WTC11 (cell line): ENCODE data around the gene FARP2. TPM values are rescaled to one million over a fixed set of nuclear protein-coding genes. Genes with fewer than 3 reads are reported as not detected.
A peak's percentile ranks its signal among the peaks of the same experiment; 100 is the strongest.

Source experiments
- ATAC-seq: fragments of 200-7000 bp; cut with Tn5 transposase; 2 replicates; pipeline ENCODE4 v1.10.0; 2021; ENCODE audit warnings: mild to moderate bottlenecking, moderate library complexity
- CTCF ChIA-PET: fragments of 300-600 bp; sonication (Branson Sonifier 250); formaldehyde crosslinking; loops from one replicate; lab custom pipeline; 2021; ENCODE audit warnings: antibody characterized with exemption; lab: Charles Lee
- POLR2A ChIA-PET: fragments of 350-600 bp; sonication (Branson Sonifier 250); formaldehyde crosslinking; loops from one replicate; lab custom pipeline; 2021; ENCODE audit warnings: antibody characterized with exemption; lab: Charles Lee
- DNase-seq: peaks from one replicate; pipeline ENCODE4 v3.0.0; 2021; ENCODE audit warnings: low spot score
- H3K27ac Mint-ChIP-seq: 2 replicates; pipeline ENCODE4 v1.8.0; 2021; ENCODE audit warnings: mixed read lengths
- H3K27me3 Mint-ChIP-seq: 2 replicates; pipeline ENCODE4 v1.8.0; 2021; ENCODE audit warnings: low read depth, mild to moderate bottlenecking, moderate library complexity, mixed read lengths
- H3K36me3 Mint-ChIP-seq: 2 replicates; pipeline ENCODE4 v1.8.0; 2021; ENCODE audit warnings: mixed read lengths
- H3K4me1 Mint-ChIP-seq: 2 replicates; pipeline ENCODE4 v1.8.0; 2022; ENCODE audit warnings: mixed read lengths
- H3K4me3 Mint-ChIP-seq: 2 replicates; pipeline ENCODE4 v1.8.0; 2021; ENCODE audit warnings: mild to moderate bottlenecking, moderate library complexity, mixed read lengths
- H3K9me3 Mint-ChIP-seq: 2 replicates; pipeline ENCODE4 v1.8.0; 2021; ENCODE audit warnings: mixed read lengths
- AFF4 ChIP-seq: sonication (generic); formaldehyde crosslinking; IDR thresholded peaks from 2 replicates; pipeline ENCODE4 v1.8.1; 2023; ENCODE audit warnings: mild to moderate bottlenecking, missing genetic modification reagents, borderline replicate concordance
- AR ChIP-seq: fragments of 250-450 bp; sonication (Bioruptor Pico); IDR thresholded peaks from 2 replicates; pipeline ENCODE4 v1.9.0; 2021; ENCODE audit warnings: mild to moderate bottlenecking
- ATF2 ChIP-seq: sonication (generic); formaldehyde crosslinking; IDR thresholded peaks from 2 replicates; pipeline ENCODE4 v1.8.1; 2022; ENCODE audit warnings: low read depth, missing genetic modification reagents, borderline replicate concordance
- CBFB ChIP-seq: sonication (generic); formaldehyde crosslinking; IDR thresholded peaks from 2 replicates; pipeline ENCODE4 v1.8.1; 2022; ENCODE audit warnings: mild to moderate bottlenecking, low read depth, missing genetic modification reagents
- CREM ChIP-seq: sonication (generic); formaldehyde crosslinking; IDR thresholded peaks from 2 replicates; pipeline ENCODE4 v1.8.1; 2022; ENCODE audit warnings: mild to moderate bottlenecking, missing genetic modification reagents, moderate library complexity
- FOXK1 ChIP-seq: sonication (generic); formaldehyde crosslinking; IDR thresholded peaks from 2 replicates; pipeline ENCODE4 v1.8.0; 2022; ENCODE audit warnings: mild to moderate bottlenecking, moderate library complexity, missing genetic modification reagents
- GTF2I ChIP-seq: fragments of 250-450 bp; sonication (Bioruptor Pico); conservative IDR thresholded peaks from 2 replicates; pipeline ENCODE4 v1.4.0; 2021; ENCODE audit warnings: mild to moderate bottlenecking
- IRF1 ChIP-seq: sonication (generic); formaldehyde crosslinking; IDR thresholded peaks from 2 replicates; pipeline ENCODE4 v1.8.0; 2023; ENCODE audit warnings: missing genetic modification reagents
- JUN ChIP-seq: sonication (generic); formaldehyde crosslinking; IDR thresholded peaks from 2 replicates; pipeline ENCODE4 v1.8.0; 2023; ENCODE audit warnings: mild to moderate bottlenecking, missing genetic modification reagents
- MYBL2 ChIP-seq: sonication (generic); formaldehyde crosslinking; IDR thresholded peaks from 2 replicates; pipeline ENCODE4 v1.8.1; 2023; ENCODE audit warnings: mild to moderate bottlenecking, moderate library complexity, missing genetic modification reagents
- NFATC4 ChIP-seq: fragments of 250-450 bp; sonication (Bioruptor Pico); IDR thresholded peaks from 2 replicates; pipeline ENCODE4 v1.9.0; 2021; ENCODE audit warnings: mild to moderate bottlenecking
- SP1 ChIP-seq: sonication (generic); formaldehyde crosslinking; conservative IDR thresholded peaks from 2 replicates; pipeline ENCODE4 v1.8.1; 2022; ENCODE audit warnings: missing genetic modification reagents
- TEAD1 ChIP-seq: sonication (generic); formaldehyde crosslinking; IDR thresholded peaks from 2 replicates; pipeline ENCODE4 v1.8.0; 2022; ENCODE audit warnings: mild to moderate bottlenecking, missing genetic modification reagents
- USF1 ChIP-seq: sonication (generic); formaldehyde crosslinking; IDR thresholded peaks from 2 replicates; pipeline ENCODE4 v1.8.0; 2022; ENCODE audit warnings: mild to moderate bottlenecking, missing genetic modification reagents
- ZNF281 ChIP-seq: sonication (generic); formaldehyde crosslinking; IDR thresholded peaks from 2 replicates; pipeline ENCODE4 v1.8.0; 2023; ENCODE audit warnings: mild to moderate bottlenecking, missing genetic modification reagents
- ZNF512 ChIP-seq: sonication (generic); formaldehyde crosslinking; IDR thresholded peaks from 2 replicates; pipeline ENCODE4 v1.8.1; 2022; ENCODE audit warnings: missing genetic modification reagents, borderline replicate concordance
- total RNA-seq: library from RNA; stranded (reverse); gene quantifications from 3 replicates; pipeline ENCODE4 v1.2.3, GENCODE V29; 2021

FARP2 gene
- total RNA-seq, 1 experiment from 2014 or later, result 37.8 TPM

- POLR2A ChIA-PET, result interaction anchor here (0.5 to 1.3 kb wide), 8 partner anchors 12 to 495 kb away, joined by 3 to 6 read pairs (median 4); partner anchors contain the start of genes ING5 and KIF1A
- peak within 1 kb of the TSS; percentile 99 for H3K4me3 Mint-ChIP-seq
- ATAC-seq (peak; percentile 84), DNase-seq (peak; percentile 99)
- CTCF ChIA-PET, result interaction anchor here (0.9 to 1.6 kb wide), 4 partner anchors 38 to 401 kb away, joined by 3 to 4 read pairs (median 4); partner anchors contain the start of gene PASK
- no peaks in the 10 kb centered on the region for H3K9me3 Mint-ChIP-seq
- H3K4me1 Mint-ChIP-seq, result peaks cover 66% of the 10 kb centered on the region
- H3K36me3 Mint-ChIP-seq, result peaks cover 13% of the 10 kb centered on the region
- H3K27ac Mint-ChIP-seq, result peak within 1 kb of the TSS; percentile 100
- H3K27me3 Mint-ChIP-seq, result no peaks in the 10 kb centered on the region
- 0 out of 2 replicates have a peak, but pooled peaks have one; percentile 41 for TF ChIP-seq CBFB (CRISPR knock-in tag)
- peak; percentile 88 for TF ChIP-seq SP1 (CRISPR knock-in tag)
- no peak for TF ChIP-seq CREM (CRISPR knock-in tag)
- TF ChIP-seq JUN, result no peak
- 0 out of 2 replicates have a peak, but pooled peaks have one; percentile 20 for TF ChIP-seq AFF4 (CRISPR knock-in tag)
- no peak; the same call in 1 of the 2 replicates for TF ChIP-seq ZNF281 (CRISPR knock-in tag)
- peak; percentile 68; the same call in 1 of the 2 replicates for TF ChIP-seq TEAD1
- TF ChIP-seq FOXK1 (CRISPR knock-in tag), result peak; percentile 15
- TF ChIP-seq NFATC4 (CRISPR knock-in tag), result 0 out of 2 replicates have a peak, but pooled peaks have one; percentile 42
- TF ChIP-seq IRF1, result 0 out of 2 replicates have a peak, but pooled peaks have one; percentile 35
- no peak for TF ChIP-seq ZNF512 (CRISPR knock-in tag)
- peak; percentile 98 for TF ChIP-seq USF1 (CRISPR knock-in tag)
- TF ChIP-seq GTF2I (CRISPR knock-in tag), result no peak
- TF ChIP-seq ATF2, result no peak
- peak; percentile 53 for TF ChIP-seq MYBL2 (CRISPR knock-in tag)
- TF ChIP-seq AR (CRISPR knock-in tag), result no peak
These were observed 40.8 kb upstream of the FARP2 start, which contains the start of gene HDLBP for GRCh38 chr2:241315093-241315878. HDLBP (minus strand) TSS chr2:241315672; CDS start chr2:241266869, 48,803 bp downstream.
